ENCODE results near the gene RXRA. TPM values are rescaled to one million over a fixed set of nuclear protein-coding genes. Genes with fewer than 3 reads are reported as not detected.

RXRA gene
- polyA plus RNA-seq, 1 of the 3 experiments (the other 2 are of a cell fraction): 7.6 TPM

GRCh38 chr9:134440636-134441226 lies 114.5 kb downstream of the RXRA start:
- Histone ChIP-seq H3K4me3 (ENCODE audit: low read depth in 2 of 2, low read length in 1 of 2) (no peak overlapping the region), H4K20me1 (ENCODE audit: insufficient read depth) (no peaks in the 10 kb centered on the region), H3K4me2 (no peak overlapping the region), H2AFZ (ENCODE audit: low read depth) (no peak overlapping the region), H3K36me3 (replicated peaks in 1 of 2; ENCODE audit: control insufficient read depth in 1 of 2, insufficient read depth in 2 of 2, low read length in 1 of 2) (peaks cover 0 to 7% of the 10 kb centered on the region in 2 experiments), H3K27me3 (ENCODE audit: insufficient read depth) (no peaks in the 10 kb centered on the region), H3K9ac (no peak overlapping the region), H3K4me1 (ENCODE audit: control insufficient read depth in 1 of 2, insufficient read depth in 2 of 2, low read depth in 1 of 2, low read length in 1 of 2) (peaks cover 19 to 43% of the 10 kb centered on the region in 2 experiments; a peak in 3 of 4 replicates), H3K9me2 (no peaks in the 10 kb centered on the region), H3F3A (replicated peaks; ENCODE audit: insufficient read depth) (peaks cover 6% of the 10 kb centered on the region), H3K79me2 (ENCODE audit: insufficient read depth) (no peaks in the 10 kb centered on the region), H3K27ac (ENCODE audit: low read depth in 2 of 2, low read length in 1 of 2) (no peak overlapping the region), H3K9me3 (no peaks in the 10 kb centered on the region)
- no peak for DNase-seq
- 77% methylated on average over 8 of the region's 16 CpGs for WGBS (ENCODE audit: low lambda C conversion rate)
- ChIA-PET CTCF (interaction anchor here (0.6 to 3.4 kb wide), 3 partner anchors 111 to 638 kb away, joined by 3 to 32 read pairs (median 21); no protein-coding TSS in a partner anchor), POLR2A (no interaction called here)
- TF ChIP-seq RFX5 (IDR thresholded peaks at IDR 0.05; ENCODE audit: low read length) (no peak), SMC3 (IDR thresholded peaks at IDR 0.05; ENCODE audit: low read depth, low read length) (no peak), EP300 (IDR thresholded peaks at IDR 0.05; ENCODE audit: borderline replicate concordance in 1 of 2, low read depth in 1 of 2, low read length in 1 of 2) (no peak), RAD21 (IDR thresholded peaks at IDR 0.05; ENCODE audit: low read length) (no peak), FOXJ3 (CRISPR knock-in tag; IDR thresholded peaks at IDR 0.05) (no peak), USF1 (IDR thresholded peaks at IDR 0.05; ENCODE audit: borderline replicate concordance, low read depth) (no peak), MEF2A (IDR thresholded peaks at IDR 0.05; ENCODE audit: borderline replicate concordance, low read depth) (no peak), NRF1 (IDR thresholded peaks at IDR 0.05; ENCODE audit: low read depth, low read length) (no peak), USF2 (IDR thresholded peaks at IDR 0.05; ENCODE audit: borderline replicate concordance, low read depth, low read length) (no peak), YY1 (IDR thresholded peaks at IDR 0.05; ENCODE audit: low read depth) (no peak), ELF1 (IDR thresholded peaks at IDR 0.05) (no peak), CHD2 (IDR thresholded peaks at IDR 0.05; ENCODE audit: low read length, partially characterized antibody) (no peak), TCF12 (IDR thresholded peaks at IDR 0.05) (no peak), MXI1 (IDR thresholded peaks at IDR 0.05; ENCODE audit: low read depth, low read length) (no peak), RCOR1 (IDR thresholded peaks at IDR 0.05; ENCODE audit: low read length) (no peak)
- TF ChIP-seq, protein P1, sequence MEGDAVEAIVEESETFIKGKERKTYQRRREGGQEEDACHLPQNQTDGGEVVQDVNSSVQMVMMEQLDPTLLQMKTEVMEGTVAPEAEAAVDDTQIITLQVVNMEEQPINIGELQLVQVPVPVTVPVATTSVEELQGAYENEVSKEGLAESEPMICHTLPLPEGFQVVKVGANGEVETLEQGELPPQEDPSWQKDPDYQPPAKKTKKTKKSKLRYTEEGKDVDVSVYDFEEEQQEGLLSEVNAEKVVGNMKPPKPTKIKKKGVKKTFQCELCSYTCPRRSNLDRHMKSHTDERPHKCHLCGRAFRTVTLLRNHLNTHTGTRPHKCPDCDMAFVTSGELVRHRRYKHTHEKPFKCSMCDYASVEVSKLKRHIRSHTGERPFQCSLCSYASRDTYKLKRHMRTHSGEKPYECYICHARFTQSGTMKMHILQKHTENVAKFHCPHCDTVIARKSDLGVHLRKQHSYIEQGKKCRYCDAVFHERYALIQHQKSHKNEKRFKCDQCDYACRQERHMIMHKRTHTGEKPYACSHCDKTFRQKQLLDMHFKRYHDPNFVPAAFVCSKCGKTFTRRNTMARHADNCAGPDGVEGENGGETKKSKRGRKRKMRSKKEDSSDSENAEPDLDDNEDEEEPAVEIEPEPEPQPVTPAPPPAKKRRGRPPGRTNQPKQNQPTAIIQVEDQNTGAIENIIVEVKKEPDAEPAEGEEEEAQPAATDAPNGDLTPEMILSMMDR (IDR thresholded peaks at IDR 0.05): no peak
